SKM-1 (cell line): Measurements from ENCODE around the gene IMPDH1.

ENCODE experiments used
- DNase-seq: peaks from one replicate; lab custom pipeline; 2025; ENCODE audit not compliant: unreplicated experiment; lab: John Stamatoyannopoulos, UW

The IMPDH1 gene

GRCh38 chr7:128405471-128406313, 4.1 kb downstream of the IMPDH1 start:
- no peak for DNase-seq

- DNase-seq: no peak
These were observed 4.8 kb downstream of the IMPDH1 start for GRCh38 chr7:128404886-128405470.

GRCh38 chr7:128404143-128404681, 5.6 kb downstream of the IMPDH1 start:
- no peak for DNase-seq

GRCh38 chr7:128403676-128404075, 6.1 kb downstream of the IMPDH1 start:
- no peak for DNase-seq

GRCh38 chr7:128402356-128402755, 7.4 kb downstream of the IMPDH1 start:
- no peak for DNase-seq

GRCh38 chr7:128400566-128400965, 9.2 kb downstream of the IMPDH1 start:
- no peak for DNase-seq

GRCh38 chr7:128399991-128400390, 9.8 kb downstream of the IMPDH1 start:
- no peak for DNase-seq

- DNase-seq: no peak
These were observed 11.0 kb downstream of the IMPDH1 start for GRCh38 chr7:128398841-128399135.

- no peak for DNase-seq
These were observed 11.6 kb downstream of the IMPDH1 start for GRCh38 chr7:128398016-128398840.

- DNase-seq: no peak
These were observed 13.4 kb downstream of the IMPDH1 start for GRCh38 chr7:128396357-128396756.

- no peak for DNase-seq
These were observed 14.0 kb downstream of the IMPDH1 start for GRCh38 chr7:128395748-128396147.

GRCh38 chr7:128394904-128395496, 14.8 kb downstream of the IMPDH1 start:
- DNase-seq: no peak

GRCh38 chr7:128393526-128394330, 16.1 kb downstream of the IMPDH1 start:
- no peak for DNase-seq

- DNase-seq: no peak
These were observed 17.1 kb downstream of the IMPDH1 start for GRCh38 chr7:128392446-128393327.

GRCh38 chr7:128391805-128392204, 18.0 kb downstream of the IMPDH1 start:
- DNase-seq: no peak

GRCh38 chr7:128390871-128391565, 18.8 kb downstream of the IMPDH1 start:
- no peak for DNase-seq

- DNase-seq: no peak
These were observed 20.0 kb downstream of the IMPDH1 start for GRCh38 chr7:128389618-128390329.

- DNase-seq: no peak
These were observed 20.6 kb downstream of the IMPDH1 start for GRCh38 chr7:128389085-128389617.
